ENCODE measurements around the gene CLCN3.

CLCN3 gene

GRCh38 chr4:169756971-169757574, 136.7 kb downstream of the CLCN3 start:
- H3K9me2 ChIP-seq (ENCODE audit: low read depth, low read length) = no peaks in the 10 kb centered on the region
- H3K79me2 ChIP-seq (ENCODE audit: insufficient read depth, low read length) = no peaks in the 10 kb centered on the region
- no peak overlapping the region for H3K27ac ChIP-seq (ENCODE audit: low read depth, low read length, poor library complexity, severe bottlenecking)
- H3K4me1 ChIP-seq (ENCODE audit: insufficient read depth, low read length, severe bottlenecking) = peaks cover 18% of the 10 kb centered on the region
- peak overlapping the region; percentile 83 for H3K4me2 ChIP-seq (ENCODE audit: low read length)
- peak overlapping the region; percentile 87 for H3K4me3 ChIP-seq (ENCODE audit: low read depth, low read length, poor library complexity, severe bottlenecking)
- H3F3A ChIP-seq (ENCODE audit: insufficient read depth, low read length) = no peaks in the 10 kb centered on the region
- no peak for TF ChIP-seq EZH2 (IDR thresholded peaks at IDR 0.05; ENCODE audit: borderline replicate concordance, low read length)
- no peak for TF ChIP-seq CTCF (IDR thresholded peaks at IDR 0.05; ENCODE audit: low read length)
- no peak overlapping the region for H2AFZ ChIP-seq (ENCODE audit: low read length)
- H3K36me3 ChIP-seq (ENCODE audit: insufficient read depth, low read length) = no peaks in the 10 kb centered on the region; the same call in 1 of the 2 replicates
- H3K9me3 ChIP-seq (ENCODE audit: low read length) = no peaks in the 10 kb centered on the region
- no peaks in the 10 kb centered on the region for H3K27me3 ChIP-seq (ENCODE audit: insufficient read depth, low read length)
- H3K9ac ChIP-seq (ENCODE audit: low read length) = peak overlapping the region; percentile 80
- no peaks in the 10 kb centered on the region for H4K20me1 ChIP-seq (ENCODE audit: insufficient read depth, low read length)

- H3K9me3 ChIP-seq (ENCODE audit: low read length) = no peaks in the 10 kb centered on the region
- H3K27ac ChIP-seq (ENCODE audit: low read depth, low read length, poor library complexity, severe bottlenecking) = no peak within 1 kb of the TSS
- TF ChIP-seq EZH2 (IDR thresholded peaks at IDR 0.05; ENCODE audit: borderline replicate concordance, low read length) (no peak), CTCF (IDR thresholded peaks at IDR 0.05; ENCODE audit: low read length) (no peak)
- H3F3A ChIP-seq (ENCODE audit: insufficient read depth, low read length) = no peaks in the 10 kb centered on the region
- H2AFZ ChIP-seq (ENCODE audit: low read length) = peak within 1 kb of the TSS; percentile 48; the same call in 1 of the 2 replicates
- peak within 1 kb of the TSS; percentile 80 for H3K9ac ChIP-seq (ENCODE audit: low read length)
- no peaks in the 10 kb centered on the region for H3K27me3 ChIP-seq (ENCODE audit: insufficient read depth, low read length)
- H3K4me2 ChIP-seq (ENCODE audit: low read length) = peak within 1 kb of the TSS; percentile 83
- no peaks in the 10 kb centered on the region for H3K9me2 ChIP-seq (ENCODE audit: low read depth, low read length)
- H3K79me2 ChIP-seq (ENCODE audit: insufficient read depth, low read length) = no peaks in the 10 kb centered on the region
- H3K4me3 ChIP-seq (ENCODE audit: low read depth, low read length, poor library complexity, severe bottlenecking) = peak within 1 kb of the TSS; percentile 87
- peaks cover 18% of the 10 kb centered on the region for H3K4me1 ChIP-seq (ENCODE audit: insufficient read depth, low read length, severe bottlenecking)
- H3K36me3 ChIP-seq (ENCODE audit: insufficient read depth, low read length) = no peaks in the 10 kb centered on the region; the same call in 1 of the 2 replicates
- H4K20me1 ChIP-seq (ENCODE audit: insufficient read depth, low read length) = no peaks in the 10 kb centered on the region
Measured at GRCh38 chr4:169757575-169758184, 137.3 kb downstream of the CLCN3 start, which contains the start of gene HPF1. TSS of gene HPF1 (minus strand) at chr4:169757944. CDS start at chr4:169757877, 67 bp downstream.

GRCh38 chr4:169758401-169758962, 138.1 kb downstream of the CLCN3 start:
- Histone ChIP-seq H3K4me3 (ENCODE audit: low read depth, low read length, poor library complexity, severe bottlenecking) (peak overlapping the region; percentile 87), H3K9ac (ENCODE audit: low read length) (peak overlapping the region; percentile 80; the same call in 1 of the 2 replicates)

More at GRCh38 chr4:169758401-169758962, 138.1 kb downstream of the CLCN3 start:
- no peaks in the 10 kb centered on the region for H3K27me3 ChIP-seq (ENCODE audit: insufficient read depth, low read length)
- H3K9me2 ChIP-seq (ENCODE audit: low read depth, low read length) = no peaks in the 10 kb centered on the region
- H3K27ac ChIP-seq (ENCODE audit: low read depth, low read length, poor library complexity, severe bottlenecking) = no peak overlapping the region
- H4K20me1 ChIP-seq (ENCODE audit: insufficient read depth, low read length) = no peaks in the 10 kb centered on the region
- H2AFZ ChIP-seq (ENCODE audit: low read length) = peak overlapping the region; percentile 48; the same call in 1 of the 2 replicates
- peaks cover 18% of the 10 kb centered on the region for H3K4me1 ChIP-seq (ENCODE audit: insufficient read depth, low read length, severe bottlenecking)
- H3F3A ChIP-seq (ENCODE audit: insufficient read depth, low read length) = no peaks in the 10 kb centered on the region
- H3K9me3 ChIP-seq (ENCODE audit: low read length) = no peaks in the 10 kb centered on the region
- H3K79me2 ChIP-seq (ENCODE audit: insufficient read depth, low read length) = no peaks in the 10 kb centered on the region
- H3K4me2 ChIP-seq (ENCODE audit: low read length) = peak overlapping the region; percentile 83
- TF ChIP-seq EZH2 (IDR thresholded peaks at IDR 0.05; ENCODE audit: borderline replicate concordance, low read length) (no peak), CTCF (IDR thresholded peaks at IDR 0.05; ENCODE audit: low read length) (no peak)
- no peaks in the 10 kb centered on the region for H3K36me3 ChIP-seq (ENCODE audit: insufficient read depth, low read length)
